DMS153 treated with DMSO at 0.1 percent for 48 hours (cell line): ENCODE results near the gene AHDC1.

ENCODE experiments used
- DNase-seq: peaks from one replicate; lab custom pipeline; 2025; ENCODE audit not compliant: unreplicated experiment; lab: John Stamatoyannopoulos, UW

Gene AHDC1

DNA sequence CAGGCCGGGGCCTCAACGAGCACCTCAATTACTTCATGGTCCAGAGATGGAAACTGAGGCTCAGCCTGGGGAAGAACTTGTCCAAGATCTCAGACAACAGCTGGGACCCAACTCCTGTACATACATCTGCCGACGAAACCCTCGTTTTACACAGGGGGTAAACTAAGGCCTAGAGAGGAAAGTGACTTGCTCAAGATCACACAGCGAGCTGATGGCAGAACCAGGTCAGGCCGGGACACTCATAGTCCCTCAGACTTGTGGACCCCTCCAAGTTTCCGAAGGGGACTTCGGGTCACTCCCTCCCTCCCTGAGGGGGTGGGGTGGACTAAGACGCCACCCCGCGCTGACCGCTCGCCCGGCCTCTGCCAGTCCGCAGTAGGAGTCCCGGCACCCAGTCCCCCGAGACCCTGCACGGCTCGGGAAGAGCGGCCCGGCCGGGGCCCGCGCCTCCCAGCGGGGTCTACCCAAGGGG is 114.4 kb downstream of the AHDC1 start:
- DNase-seq = no peak

- no peak for DNase-seq
Measured at GRCh38 chr1:27487966-27488884, 115.7 kb downstream of the AHDC1 start.

- no peak for DNase-seq
Measured at GRCh38 chr1:27485363-27485762, 118.6 kb downstream of the AHDC1 start.
